ENCODE data around the gene PAQR7. TPM values are rescaled to one million over a fixed set of nuclear protein-coding genes. Genes with fewer than 3 reads are reported as not detected.

PAQR7 gene
- 6.9 TPM for total RNA-seq

- Histone ChIP-seq H3K9me3 (no peaks in the 10 kb centered on the region), H3K4me1 (peaks cover 7 to 16% of the 10 kb centered on the region in 2 donors), H3K27me3 (no peaks in the 10 kb centered on the region), H3K36me3 (no peaks in the 10 kb centered on the region), H3K27ac (peak within 1 kb of the TSS; percentile 71 to 79), H3K4me3 (peak within 1 kb of the TSS; percentile 72 to 80)
- no peak for TF ChIP-seq CTCF (IDR thresholded peaks at IDR 0.05)
- DNase-seq (ENCODE audit: low spot score in 2 of 2): peak; percentile 33 to 85
- intact Hi-C loops (cut with DNase I): no loop called here
Measured at GRCh38 chr1:25875154-25875855, at the start of gene PAQR7. Gene PAQR7 (minus strand): TSS chr1:25875708. CDS start chr1:25863839, 11,869 bp downstream.

GRCh38 chr1:25924454-25924853, 48.9 kb upstream of the PAQR7 start:
- DNase-seq (ENCODE audit: low spot score in 2 of 2): no peak
- TF ChIP-seq CTCF (IDR thresholded peaks at IDR 0.05): no peak
- no peak overlapping the region for H3K27ac ChIP-seq
- intact Hi-C loops (cut with DNase I): no loop called here
- H3K4me3 ChIP-seq: no peak overlapping the region
- H3K9me3 ChIP-seq: no peaks in the 10 kb centered on the region
- peaks cover 0 to 16% of the 10 kb centered on the region in 2 donors for H3K4me1 ChIP-seq
- no peaks in the 10 kb centered on the region for H3K36me3 ChIP-seq
- H3K27me3 ChIP-seq: no peaks in the 10 kb centered on the region

- Histone ChIP-seq H3K9me3 (no peaks in the 10 kb centered on the region), H3K27ac (peak overlapping the region; percentile 77 to 84), H3K27me3 (no peaks in the 10 kb centered on the region), H3K36me3 (no peaks in the 10 kb centered on the region), H3K4me3 (peak overlapping the region; percentile 53 to 63), H3K4me1 (peaks cover 0 to 16% of the 10 kb centered on the region in 2 donors)
- DNase-seq (ENCODE audit: low spot score in 2 of 2): no peak
- intact Hi-C loops (cut with DNase I): no loop called here
- no peak for TF ChIP-seq CTCF (IDR thresholded peaks at IDR 0.05)
Measured at GRCh38 chr1:25922971-25923552, 47.6 kb upstream of the PAQR7 start.

- intact Hi-C loops (cut with DNase I): no loop called here
- peak in 1 of 2 donors; percentile 71 for DNase-seq (ENCODE audit: low spot score in 2 of 2)
- no peak for TF ChIP-seq CTCF (IDR thresholded peaks at IDR 0.05)
Measured at GRCh38 chr1:25922056-25922970, 46.8 kb upstream of the PAQR7 start.

GRCh38 chr1:25918615-25919014, 43.1 kb upstream of the PAQR7 start:
- Histone ChIP-seq H3K9me3 (no peaks in the 10 kb centered on the region), H3K36me3 (no peaks in the 10 kb centered on the region), H3K27me3 (no peaks in the 10 kb centered on the region), H3K4me1 (peaks cover 0 to 10% of the 10 kb centered on the region in 2 donors), H3K4me3 (no peak overlapping the region), H3K27ac (no peak overlapping the region)
- DNase-seq (ENCODE audit: low spot score in 2 of 2): no peak
- no peak for TF ChIP-seq CTCF (IDR thresholded peaks at IDR 0.05)
- intact Hi-C loops (cut with DNase I): no loop called here

More at GRCh38 chr1:25922056-25922970, 46.8 kb upstream of the PAQR7 start:
- Histone ChIP-seq H3K27ac (peak overlapping the region; percentile 77 to 84), H3K4me3 (peak overlapping the region; percentile 53 to 63), H3K36me3 (no peaks in the 10 kb centered on the region), H3K4me1 (peaks cover 0 to 16% of the 10 kb centered on the region in 2 donors), H3K9me3 (no peaks in the 10 kb centered on the region), H3K27me3 (no peaks in the 10 kb centered on the region)

Data from ascending aorta (tissue), 2 donors.